Calu3 (cell line): ENCODE data around the gene CXCR1. TPM values are rescaled to one million over a fixed set of nuclear protein-coding genes. Genes with fewer than 3 reads are reported as not detected.

Experiments
- BruUV-seq: library from RNA; stranded (reverse); fragments of 400-500 nt; replicated peaks from 2 replicates; lab custom pipeline; 2021; lab: Mats Ljungman, UMichigan
- CTCF ChIA-PET: fragments of 300-600 bp; sonication (Branson Sonifier 250); formaldehyde crosslinking; loops from one replicate; lab custom pipeline; 2022; ENCODE audit warnings: antibody characterized with exemption; lab: Charles Lee
- DNase-seq: peaks from one replicate; pipeline ENCODE4 v3.0.0; 2022
- H3K27ac Mint-ChIP-seq: one replicate; pipeline ENCODE4 v1.8.0; 2022; ENCODE audit warnings: mixed read lengths; ENCODE audit not compliant: unreplicated experiment
- H3K27me3 Mint-ChIP-seq: one replicate; pipeline ENCODE4 v1.8.0; 2022; ENCODE audit warnings: mixed read lengths; ENCODE audit not compliant: unreplicated experiment
- H3K36me3 Mint-ChIP-seq: one replicate; pipeline ENCODE4 v1.8.0; 2022; ENCODE audit warnings: mild to moderate bottlenecking, moderate library complexity, mixed read lengths; ENCODE audit not compliant: insufficient read depth, unreplicated experiment
- H3K4me1 Mint-ChIP-seq: one replicate; pipeline ENCODE4 v1.8.0; 2022; ENCODE audit warnings: mild to moderate bottlenecking, low read depth, mixed read lengths; ENCODE audit not compliant: unreplicated experiment
- H3K4me3 Mint-ChIP-seq: one replicate; pipeline ENCODE4 v1.8.0; 2022; ENCODE audit warnings: mild to moderate bottlenecking, low read depth, moderate library complexity, mixed read lengths; ENCODE audit not compliant: unreplicated experiment
- H3K9me3 Mint-ChIP-seq: one replicate; pipeline ENCODE4 v1.8.0; 2022; ENCODE audit warnings: low read depth, mixed read lengths; ENCODE audit not compliant: unreplicated experiment
- CTCF ChIP-seq: fragments of 200-600 bp; IDR thresholded peaks from one replicate; pipeline ENCODE4 v1.8.0; 2022; ENCODE audit warnings: antibody characterized with exemption; ENCODE audit not compliant: unreplicated experiment
- intact Hi-C: fragments of 100-400 bp; cut with micrococcal nuclease; formaldehyde crosslinking; loops from one replicate; pipeline ENCODE4 v1.10.0; 2022; ENCODE audit not compliant: unreplicated experiment
- total RNA-seq: library from RNA; stranded (reverse); gene quantifications from 2 replicates; pipeline ENCODE4 v1.2.3, GENCODE V29; 2022

Gene CXCR1
- total RNA-seq, 1 experiment from 2014 or later = not detected

- H3K4me1 Mint-ChIP-seq = no peaks in the 10 kb centered on the region
- H3K27me3 Mint-ChIP-seq = peaks cover 62% of the 10 kb centered on the region
- BruUV-seq = no TSS peak
- no peak overlapping the region for H3K27ac Mint-ChIP-seq
- no peaks in the 10 kb centered on the region for H3K36me3 Mint-ChIP-seq
- no peaks in the 10 kb centered on the region for H3K9me3 Mint-ChIP-seq
- no peak overlapping the region for H3K4me3 Mint-ChIP-seq
- CTCF ChIA-PET = no interaction called here
- DNase-seq = no peak
- TF ChIP-seq CTCF = no peak
- intact Hi-C loops = no loop called here
These were observed 35.9 kb downstream of the CXCR1 start for GRCh38 chr2:218130822-218131221.

- intact Hi-C loops = no loop called here
- no peak for TF ChIP-seq CTCF
- no peaks in the 10 kb centered on the region for H3K9me3 Mint-ChIP-seq
- no peak overlapping the region for H3K27ac Mint-ChIP-seq
- H3K36me3 Mint-ChIP-seq = no peaks in the 10 kb centered on the region
- no TSS peak for BruUV-seq
- H3K27me3 Mint-ChIP-seq = peaks cover 62% of the 10 kb centered on the region
- CTCF ChIA-PET = no interaction called here
- no peaks in the 10 kb centered on the region for H3K4me1 Mint-ChIP-seq
- no peak for DNase-seq
- H3K4me3 Mint-ChIP-seq = no peak overlapping the region
These were observed 36.4 kb downstream of the CXCR1 start for GRCh38 chr2:218130377-218130776.

- intact Hi-C loops = no loop called here
- peaks cover 62% of the 10 kb centered on the region for H3K27me3 Mint-ChIP-seq
- CTCF ChIA-PET = no interaction called here
- no peaks in the 10 kb centered on the region for H3K9me3 Mint-ChIP-seq
- no peaks in the 10 kb centered on the region for H3K4me1 Mint-ChIP-seq
- DNase-seq = no peak
- H3K4me3 Mint-ChIP-seq = no peak overlapping the region
- H3K36me3 Mint-ChIP-seq = no peaks in the 10 kb centered on the region
- no TSS peak for BruUV-seq
- H3K27ac Mint-ChIP-seq = no peak overlapping the region
- no peak for TF ChIP-seq CTCF
These were observed 37.2 kb downstream of the CXCR1 start for GRCh38 chr2:218129458-218130135.

GRCh38 chr2:218128781-218129457, 37.8 kb downstream of the CXCR1 start:
- Mint-ChIP-seq H3K27me3 (peaks cover 66% of the 10 kb centered on the region), H3K36me3 (no peaks in the 10 kb centered on the region), H3K27ac (no peak overlapping the region), H3K9me3 (no peaks in the 10 kb centered on the region), H3K4me3 (no peak overlapping the region), H3K4me1 (no peaks in the 10 kb centered on the region)
- intact Hi-C loops = no loop called here
- TF ChIP-seq CTCF = no peak
- BruUV-seq = no TSS peak
- CTCF ChIA-PET = no interaction called here
- no peak for DNase-seq
